ENCODE results near the gene TLL2. TPM values are rescaled to one million over a fixed set of nuclear protein-coding genes. Genes with fewer than 3 reads are reported as not detected.

TLL2 gene
- total RNA-seq, 4 donors from 2014 or later: 0.30 to 0.60 TPM; not detected in 2

- Histone ChIP-seq H3K4me3 (no peak overlapping the region), H3K9me3 (no peaks in the 10 kb centered on the region), H3K27me3 (peaks cover 16% of the 10 kb centered on the region), H3K4me1 (no peaks in the 10 kb centered on the region), H3K36me3 (no peaks in the 10 kb centered on the region), H3K27ac (no peak overlapping the region)
- WGBS: 84% methylated on average over 2 of the region's 2 CpGs
- DNase-seq (ENCODE audit: low spot score in 2 of 2): no peak
- no peak for TF ChIP-seq EP300 (IDR thresholded peaks at IDR 0.05)
- no peak for TF ChIP-seq POLR2AphosphoS5 (IDR thresholded peaks at IDR 0.05)
- TF ChIP-seq CTCF (IDR thresholded peaks at IDR 0.05): no peak
- no peak for TF ChIP-seq POLR2A (IDR thresholded peaks at IDR 0.05)
Observed at GRCh38 chr10:96493254-96493653, 20.5 kb downstream of the TLL2 start.

GRCh38 chr10:96491303-96491702 lies 22.4 kb downstream of the TLL2 start:
- Histone ChIP-seq H3K4me1 (no peaks in the 10 kb centered on the region), H3K27me3 (peaks cover 26% of the 10 kb centered on the region), H3K27ac (no peak overlapping the region), H3K9me3 (no peaks in the 10 kb centered on the region), H3K4me3 (no peak overlapping the region), H3K36me3 (no peaks in the 10 kb centered on the region)
- TF ChIP-seq CTCF (IDR thresholded peaks at IDR 0.05) (no peak), POLR2AphosphoS5 (IDR thresholded peaks at IDR 0.05) (no peak), EP300 (IDR thresholded peaks at IDR 0.05) (no peak)
- 73% methylated on average over 3 of the region's 3 CpGs for WGBS
- DNase-seq (ENCODE audit: low spot score in 2 of 2): no peak

GRCh38 chr10:96488161-96488935 lies 25.4 kb downstream of the TLL2 start:
- 85% methylated on average over 6 of the region's 14 CpGs for WGBS
- TF ChIP-seq POLR2AphosphoS5 (IDR thresholded peaks at IDR 0.05) (no peak), POLR2A (IDR thresholded peaks at IDR 0.05) (no peak), EP300 (IDR thresholded peaks at IDR 0.05) (no peak), CTCF (IDR thresholded peaks at IDR 0.05) (no peak)
- DNase-seq (ENCODE audit: low spot score in 2 of 2): no peak
- no peaks in the 10 kb centered on the region for H3K4me1 ChIP-seq
- no peaks in the 10 kb centered on the region for H3K9me3 ChIP-seq
- H3K4me3 ChIP-seq: no peak overlapping the region
- H3K36me3 ChIP-seq: no peaks in the 10 kb centered on the region
- peaks cover 19% of the 10 kb centered on the region for H3K27me3 ChIP-seq
- no peak overlapping the region for H3K27ac ChIP-seq

GRCh38 chr10:96482815-96483588 lies 30.7 kb downstream of the TLL2 start:
- Histone ChIP-seq H3K27ac (no peak overlapping the region), H3K9me3 (no peaks in the 10 kb centered on the region), H3K4me1 (no peaks in the 10 kb centered on the region), H3K27me3 (peaks cover 19% of the 10 kb centered on the region), H3K36me3 (no peaks in the 10 kb centered on the region), H3K4me3 (no peak overlapping the region)
- 86% methylated on average over 4 of the region's 4 CpGs for WGBS
- DNase-seq (ENCODE audit: low spot score in 2 of 2): no peak
- TF ChIP-seq CTCF (IDR thresholded peaks at IDR 0.05): no peak
- no peak for TF ChIP-seq POLR2A (IDR thresholded peaks at IDR 0.05)
- no peak for TF ChIP-seq POLR2AphosphoS5 (IDR thresholded peaks at IDR 0.05)
- no peak for TF ChIP-seq EP300 (IDR thresholded peaks at IDR 0.05)

GRCh38 chr10:96478355-96478754 lies 35.4 kb downstream of the TLL2 start:
- no peak for TF ChIP-seq CTCF (IDR thresholded peaks at IDR 0.05)
- TF ChIP-seq POLR2AphosphoS5 (IDR thresholded peaks at IDR 0.05): no peak
- TF ChIP-seq EP300 (IDR thresholded peaks at IDR 0.05): no peak
- TF ChIP-seq POLR2A (IDR thresholded peaks at IDR 0.05): no peak
- Histone ChIP-seq H3K27ac (no peak overlapping the region), H3K4me1 (no peaks in the 10 kb centered on the region), H3K4me3 (no peak overlapping the region), H3K36me3 (no peaks in the 10 kb centered on the region), H3K27me3 (peaks cover 33% of the 10 kb centered on the region), H3K9me3 (no peaks in the 10 kb centered on the region)
- no peak for DNase-seq (ENCODE audit: low spot score in 2 of 2)
- WGBS: 77% methylated on average over 9 of the region's 9 CpGs
